OCI-M2 (cell line): ENCODE measurements around the gene SEMA6B.
"Not testable (repeated sequence)": the region's sequence is repeated elsewhere in the genome, so short reads cannot be mapped to it uniquely, and the experiment has no call there.

Source experiments
- DNase-seq: peaks from one replicate; lab custom pipeline; 2025; ENCODE audit not compliant: unreplicated experiment; lab: John Stamatoyannopoulos, UW

SEMA6B gene

GRCh38 chr19:4573682-4574081 is 14.2 kb upstream of the SEMA6B start:
- no peak for DNase-seq

DNA sequence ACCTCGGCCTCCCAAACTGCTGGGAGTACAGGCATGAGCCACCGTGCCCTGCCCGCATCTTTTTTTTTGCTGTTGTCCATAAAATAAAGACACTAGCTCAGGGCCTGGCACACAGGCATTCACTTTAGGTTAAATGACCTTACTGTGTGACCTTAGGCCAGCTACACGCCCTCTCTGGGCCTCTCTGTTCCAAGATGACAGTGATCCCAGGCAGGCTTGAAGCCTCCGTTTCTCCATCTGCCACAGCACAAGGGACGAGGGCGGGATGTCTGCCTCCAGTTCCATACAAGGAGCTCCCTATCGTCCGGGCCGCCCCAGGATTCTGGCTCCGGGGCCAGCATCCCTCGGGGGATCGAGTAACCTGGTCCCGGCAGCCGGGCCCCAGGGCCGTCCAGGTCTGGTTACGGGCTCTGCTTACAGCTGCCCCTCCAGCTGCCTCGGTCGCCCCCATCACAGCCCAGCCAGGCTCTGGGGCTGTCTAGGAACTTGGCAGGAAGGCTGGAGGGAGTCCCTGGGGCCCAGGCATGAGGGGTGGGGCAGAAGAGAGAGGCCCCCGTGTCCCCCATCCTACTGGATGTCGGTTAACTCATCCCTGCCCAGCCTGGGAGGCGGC is 11.9 kb upstream of the SEMA6B start:
- no peak for DNase-seq

DNA sequence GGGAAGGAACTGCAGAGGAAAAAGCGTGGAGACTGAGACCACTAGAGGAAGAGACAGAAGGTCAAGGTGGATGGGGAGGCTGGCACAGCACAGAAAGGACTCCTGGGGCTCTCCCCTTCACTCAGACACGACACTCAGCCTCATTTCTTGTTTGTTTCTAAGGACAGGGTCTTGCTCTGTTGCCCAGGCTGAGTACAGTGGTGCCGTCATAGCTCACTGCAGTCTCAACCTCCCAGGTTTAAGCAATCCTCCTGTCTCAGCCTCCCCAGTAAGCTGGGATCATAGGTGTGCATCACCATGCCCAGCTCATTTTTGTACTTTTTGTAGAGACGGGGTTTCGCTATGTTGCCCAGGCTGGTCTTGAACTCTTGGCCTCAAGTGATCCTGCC is 11.4 kb upstream of the SEMA6B start:
- DNase-seq: no peak

- no peak for DNase-seq
Measured at GRCh38 chr19:4570402-4570801, 10.9 kb upstream of the SEMA6B start.

GRCh38 chr19:4568886-4569285 is 9.4 kb upstream of the SEMA6B start:
- DNase-seq: no peak

GRCh38 chr19:4567584-4568071 is 8.1 kb upstream of the SEMA6B start:
- no peak for DNase-seq

- no peak for DNase-seq
Measured at GRCh38 chr19:4566402-4567051, 7.0 kb upstream of the SEMA6B start.

DNA sequence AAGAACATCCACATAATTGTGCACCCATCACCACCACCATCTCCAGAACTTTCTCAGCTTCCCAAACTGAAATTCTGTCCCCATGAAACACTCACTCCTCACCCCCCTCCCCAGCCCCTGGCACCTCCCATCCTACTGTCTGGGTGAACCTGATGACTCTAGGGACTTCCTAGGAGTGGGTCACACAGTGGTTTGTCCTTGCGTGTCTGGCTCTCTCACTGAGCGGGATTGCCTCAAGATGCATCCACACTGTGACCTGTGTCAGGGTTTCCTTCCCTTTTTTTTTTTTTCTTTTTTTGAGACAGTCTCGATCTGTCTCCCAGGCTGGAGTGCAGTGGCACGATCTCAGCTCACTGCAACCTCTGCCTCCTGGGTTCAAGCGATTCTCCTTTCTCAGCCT is 4.1 kb upstream of the SEMA6B start:
- not testable (repeated sequence) for DNase-seq

GRCh38 chr19:4562085-4562484 is 2.6 kb upstream of the SEMA6B start:
- DNase-seq: not testable (repeated sequence)

DNA sequence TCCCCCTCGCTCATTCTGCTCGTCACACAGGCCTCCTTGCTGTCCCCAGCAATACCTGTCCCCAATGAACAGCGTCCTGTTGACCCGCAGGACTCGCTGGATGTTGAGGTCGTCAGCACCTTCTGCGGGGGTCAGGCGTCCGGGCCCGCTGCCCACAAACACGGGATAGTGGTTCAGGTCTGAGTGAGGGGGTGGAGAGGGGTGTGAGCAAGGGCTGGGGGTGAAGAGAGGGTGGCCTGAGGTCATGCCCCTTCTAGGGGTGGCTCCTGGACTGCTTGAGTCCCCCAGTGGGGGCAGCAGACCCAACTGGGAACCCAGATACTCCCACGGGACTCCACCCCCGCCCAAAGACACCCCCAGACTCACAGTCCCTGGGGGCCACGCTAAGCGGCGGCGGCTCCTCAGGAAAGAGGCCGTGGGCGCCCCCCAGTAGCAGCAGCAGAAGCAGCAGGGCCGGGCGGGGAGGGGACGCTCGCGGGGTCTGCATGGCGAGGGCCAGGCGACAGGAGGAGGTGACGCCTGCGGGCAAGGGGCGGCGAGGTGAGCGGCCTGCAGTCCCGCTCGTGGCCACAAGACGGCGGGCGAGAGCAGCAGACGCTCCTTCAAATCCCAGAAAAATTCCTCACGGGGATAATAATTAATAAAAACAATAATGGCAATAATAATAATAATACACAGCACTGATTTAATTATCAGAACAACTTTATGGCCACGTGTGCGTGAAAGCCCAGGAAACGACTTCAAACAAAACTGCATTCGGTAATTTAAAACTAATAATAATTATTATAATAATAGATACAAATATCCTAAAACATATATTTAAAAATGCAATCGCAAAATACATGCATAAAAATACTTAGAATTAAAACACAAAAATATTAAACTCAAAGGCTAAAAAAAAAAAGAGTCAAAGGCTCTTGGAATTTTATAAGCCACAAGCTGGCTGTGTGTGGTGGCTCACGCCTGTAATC is 1.2 kb downstream of the SEMA6B start:
- DNase-seq: no peak

GRCh38 chr19:4557144-4557970 is 2.1 kb downstream of the SEMA6B start:
- DNase-seq: no peak

- DNase-seq: no peak
Measured at GRCh38 chr19:4556597-4557127, 2.8 kb downstream of the SEMA6B start.

- DNase-seq: no peak
Measured at GRCh38 chr19:4555657-4556561, 3.6 kb downstream of the SEMA6B start.

DNA sequence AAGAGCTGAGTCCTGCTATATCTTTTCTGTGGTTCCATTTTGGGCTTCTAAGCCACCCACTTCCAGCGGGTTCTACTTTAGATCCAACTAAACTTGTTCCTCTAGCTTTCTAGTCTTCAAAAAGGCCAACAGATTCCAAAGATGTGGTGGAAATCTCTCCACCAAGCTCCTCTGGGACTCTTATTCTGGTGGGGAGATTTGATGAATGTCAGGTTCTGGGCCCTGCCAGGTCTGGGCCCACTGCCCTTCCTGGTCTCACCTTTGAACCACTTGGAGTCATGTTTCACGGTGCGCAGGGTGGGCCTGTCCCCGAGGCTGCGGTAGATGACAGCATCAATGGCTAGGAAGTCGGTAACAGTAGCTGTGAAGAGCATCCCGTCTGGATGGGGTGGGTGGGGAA is 4.8 kb downstream of the SEMA6B start:
- DNase-seq: no peak

- DNase-seq: no peak
Measured at GRCh38 chr19:4553775-4554174, 5.7 kb downstream of the SEMA6B start.

DNA sequence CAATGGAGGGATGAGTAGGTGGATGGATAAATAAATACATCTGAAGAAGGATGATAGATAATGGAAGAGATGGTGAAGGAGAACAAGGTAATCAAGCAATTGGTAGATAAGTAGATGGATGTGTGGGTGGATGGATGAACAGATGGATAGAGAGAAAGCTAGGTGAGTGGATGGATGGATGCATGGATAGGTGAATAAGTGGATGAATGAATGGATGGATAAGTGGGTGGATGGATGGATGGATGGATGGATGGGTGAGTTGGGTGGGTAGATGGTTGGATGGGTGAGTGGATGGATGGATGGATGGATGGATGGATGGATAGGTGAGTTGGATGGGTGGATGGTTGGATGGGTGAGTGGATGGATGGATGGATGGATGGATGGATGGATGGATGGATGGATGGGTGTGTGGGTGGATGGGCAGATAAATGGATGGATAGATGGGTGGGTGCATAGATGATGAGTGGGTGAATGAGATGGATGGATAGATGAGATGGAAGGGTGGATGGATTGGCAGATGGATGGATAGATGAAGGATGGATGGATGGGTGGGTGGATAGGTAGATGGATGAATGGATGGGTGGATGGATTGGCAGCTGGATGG is 6.3 kb downstream of the SEMA6B start:
- DNase-seq: no peak

DNA sequence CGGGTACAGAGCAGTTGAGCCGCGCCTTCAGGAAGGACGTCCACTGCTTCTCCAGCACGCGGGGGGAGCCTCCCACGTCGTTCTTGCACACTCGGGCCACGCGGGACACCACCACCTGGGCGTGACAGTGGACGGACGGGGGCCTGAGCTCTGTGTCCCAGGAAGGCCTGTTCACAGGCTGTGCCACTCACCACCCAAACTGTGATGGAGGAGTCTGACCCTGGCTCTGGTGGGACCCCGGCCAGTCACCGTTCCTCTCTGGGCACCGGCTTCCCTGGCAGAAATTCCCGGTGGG is 7.0 kb downstream of the SEMA6B start:
- DNase-seq: no peak

- no peak for DNase-seq
Measured at GRCh38 chr19:4550479-4551050, 8.9 kb downstream of the SEMA6B start.

GRCh38 chr19:4550018-4550417 is 9.5 kb downstream of the SEMA6B start:
- DNase-seq: no peak
